Peyer's patch (tissue), 4 donors: ENCODE data around the gene HDAC4. TPM values are rescaled to one million over a fixed set of nuclear protein-coding genes. Genes with fewer than 3 reads are reported as not detected.
A peak's percentile ranks its signal among the peaks of the same experiment; 100 is the strongest.

Source experiments
- DNase-seq, 3 donors: peaks; one replicate each; pipeline ENCODE4 v3.0.0-alpha.2; 2017 to 2019
- H3K27ac ChIP-seq, 4 donors: fragments of 200-600 bp; sonication (generic); one replicate each; pipeline ENCODE4 v1.5.1; 2016 to 2019
- H3K27me3 ChIP-seq, 2 donors: fragments of 200-600 bp; sonication (generic); one replicate each; pipeline ENCODE4 v1.5.1; 2019
- H3K36me3 ChIP-seq, 3 donors: fragments of 200-600 bp; sonication (generic); one replicate each; pipeline ENCODE4 v1.5.1; 2016 to 2019
- H3K4me1 ChIP-seq, 4 donors: fragments of 200-600 bp; sonication (generic); one replicate each; pipeline ENCODE4 v1.5.1; 2016 to 2019
- H3K4me3 ChIP-seq, 4 donors: fragments of 200-600 bp; sonication (generic); 1 replicate in 3 of 4; 2 replicates in 1 of 4; pipeline ENCODE4 v1.5.1; 2016 to 2019; ENCODE audit warnings: mild to moderate bottlenecking in 1 of 4
- H3K9me3 ChIP-seq, 4 donors: fragments of 200-600 bp; sonication (generic); one replicate each; pipeline ENCODE4 v1.5.1; 2016 to 2019; ENCODE audit warnings: mild to moderate bottlenecking in 1 of 4
- CTCF ChIP-seq, 6 experiments: fragments of 450-650 bp in 4 of 6; fragments of 200-600 bp in 2 of 6; sonication (generic) in 1 of 6; IDR thresholded peaks; one replicate each; pipeline ENCODE4 v1.5.1; 2017 to 2019; ENCODE audit warnings: antibody characterized with exemption in 6 of 6, mild to moderate bottlenecking in 3 of 6, moderate library complexity in 1 of 6
- POLR2A ChIP-seq, 2 donors: fragments of 450-650 bp; IDR thresholded peaks; one replicate each; pipeline ENCODE4 v1.5.1; 2017; ENCODE audit warnings: antibody characterized with exemption in 2 of 2, mild to moderate bottlenecking in 2 of 2, moderate library complexity in 2 of 2
- total RNA-seq, 4 donors: library from RNA; depleted of rRNA; stranded (reverse); fragments of >200 nt; gene quantifications; one replicate each; pipeline ENCODE4 v1.1.0, GENCODE V29; 2016

The HDAC4 gene
- total RNA-seq, 4 donors from 2014 or later, result 28.9 to 198 (median 102) TPM

DNA sequence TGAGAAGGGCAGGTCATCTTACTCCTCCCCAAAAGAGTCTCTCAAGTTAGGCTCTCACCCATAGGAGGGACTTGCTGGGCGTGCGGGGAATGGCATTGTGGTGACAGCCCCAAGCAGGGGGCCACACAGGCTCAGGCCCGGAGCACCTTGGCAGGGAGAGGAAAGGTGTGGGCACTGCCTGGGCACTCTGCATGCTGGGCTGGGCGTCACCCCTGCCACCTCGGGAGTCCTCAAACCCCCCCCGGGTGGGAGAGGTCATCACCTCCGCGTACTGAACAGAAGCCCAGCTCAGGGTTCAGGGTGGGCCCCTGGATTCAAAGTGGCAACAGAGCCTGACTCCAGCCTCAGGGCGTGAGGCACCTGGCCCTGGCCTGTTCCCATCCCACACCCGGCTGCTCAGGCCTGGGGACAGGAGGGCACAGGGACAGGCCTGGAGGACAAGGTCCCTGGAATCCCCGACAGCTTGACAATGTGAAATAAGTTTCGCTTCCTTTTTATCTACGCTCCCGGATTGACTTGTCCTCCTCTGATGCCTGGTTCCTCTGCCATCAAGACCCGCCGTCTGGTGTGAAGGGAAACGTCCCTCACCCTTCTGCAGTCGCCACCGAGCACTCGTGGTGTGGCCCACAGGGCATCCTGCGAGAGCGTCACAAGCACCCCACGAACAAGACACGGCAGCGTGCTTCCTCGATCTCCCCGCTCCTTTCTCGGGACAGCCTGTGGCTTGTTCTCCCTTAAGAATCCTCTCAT, 97.8 kb downstream of the HDAC4 start:
- Histone ChIP-seq H3K27me3 (no peaks in the 10 kb centered on the region), H3K4me1 (peaks cover 0 to 62% (median 8%) of the 10 kb centered on the region in 4 donors), H3K4me3 (no peak overlapping the region), H3K36me3 (no peaks in the 10 kb centered on the region), H3K27ac (peak overlapping the region in 1 of 4 donors; percentile 2), H3K9me3 (no peaks in the 10 kb centered on the region)
- TF ChIP-seq CTCF (IDR thresholded peaks at IDR 0.05) (no peak), POLR2A (IDR thresholded peaks at IDR 0.05) (no peak)
- DNase-seq, result peak in 2 of 3 donors; percentile 47 to 57

GRCh38 chr2:239302083-239302807, 98.6 kb downstream of the HDAC4 start:
- no peak overlapping the region for H3K4me3 ChIP-seq
- DNase-seq, result peak in 2 of 3 donors; percentile 36 to 37
- no peaks in the 10 kb centered on the region for H3K27me3 ChIP-seq
- no peaks in the 10 kb centered on the region for H3K36me3 ChIP-seq
- peaks cover 0 to 69% (median 8%) of the 10 kb centered on the region in 4 donors for H3K4me1 ChIP-seq
- TF ChIP-seq CTCF (IDR thresholded peaks at IDR 0.05) (no peak), POLR2A (IDR thresholded peaks at IDR 0.05) (no peak)
- no peaks in the 10 kb centered on the region for H3K9me3 ChIP-seq
- H3K27ac ChIP-seq, result no peak overlapping the region

GRCh38 chr2:239300871-239301735, 99.7 kb downstream of the HDAC4 start:
- Histone ChIP-seq H3K4me1 (peaks cover 0 to 81% (median 10%) of the 10 kb centered on the region in 4 donors), H3K27me3 (no peaks in the 10 kb centered on the region), H3K27ac (peak overlapping the region in 1 of 4 donors; percentile 18), H3K36me3 (no peaks in the 10 kb centered on the region), H3K9me3 (no peaks in the 10 kb centered on the region), H3K4me3 (peak overlapping the region in 2 of 4 donors; percentile 1 to 13)
- TF ChIP-seq POLR2A (IDR thresholded peaks at IDR 0.05) (no peak), CTCF (IDR thresholded peaks at IDR 0.05) (no peak)
- peak in 2 of 3 donors; percentile 39 to 49 for DNase-seq

DNA sequence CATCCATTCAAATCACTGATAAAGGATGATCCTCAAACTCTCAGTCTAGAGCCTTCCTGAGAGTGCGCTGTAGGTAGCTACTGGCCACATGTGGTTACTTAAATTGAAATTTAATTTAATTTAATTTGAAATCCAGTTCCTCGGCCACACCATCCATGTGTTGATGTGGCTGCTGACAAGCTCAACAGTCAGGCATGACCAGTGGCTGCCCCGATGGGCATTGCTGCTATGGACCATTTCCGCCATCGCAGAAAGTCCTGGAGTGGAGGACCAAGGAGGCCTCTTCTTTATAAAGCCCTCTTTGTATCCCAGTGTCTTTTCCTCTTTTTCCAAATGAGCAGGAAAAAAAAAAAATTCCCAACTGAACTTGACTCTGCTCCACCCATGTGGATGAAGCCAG, 100.6 kb downstream of the HDAC4 start:
- TF ChIP-seq POLR2A (IDR thresholded peaks at IDR 0.05) (no peak), CTCF (IDR thresholded peaks at IDR 0.05) (no peak)
- no peaks in the 10 kb centered on the region for H3K36me3 ChIP-seq
- DNase-seq, result peak in 1 of 3 donors; percentile 38
- H3K9me3 ChIP-seq, result no peaks in the 10 kb centered on the region
- H3K4me3 ChIP-seq, result no peak overlapping the region
- H3K27me3 ChIP-seq, result no peaks in the 10 kb centered on the region
- peaks cover 0 to 87% (median 13%) of the 10 kb centered on the region in 4 donors for H3K4me1 ChIP-seq
- peak overlapping the region in 2 of 4 donors; percentile 62 to 78 for H3K27ac ChIP-seq
